CD4-positive, alpha-beta T cell treated with Interferon gamma for 1 hour (primary cell): ENCODE measurements around the gene TMEM107.
"Not testable (repeated sequence)": the region's sequence is repeated elsewhere in the genome, so short reads cannot be mapped to it uniquely, and the experiment has no call there.

Experiments
- DNase-seq: peaks from one replicate; pipeline ENCODE4 v3.0.0-alpha.2; 2020

The TMEM107 gene

GRCh38 chr17:8189041-8189710 is 13.0 kb upstream of the TMEM107 start:
- no peak for DNase-seq

- DNase-seq = no peak
Measured at GRCh38 chr17:8188263-8188839, 12.2 kb upstream of the TMEM107 start.

GRCh38 chr17:8187517-8188262 is 11.5 kb upstream of the TMEM107 start:
- peak; percentile 85 for DNase-seq

DNA sequence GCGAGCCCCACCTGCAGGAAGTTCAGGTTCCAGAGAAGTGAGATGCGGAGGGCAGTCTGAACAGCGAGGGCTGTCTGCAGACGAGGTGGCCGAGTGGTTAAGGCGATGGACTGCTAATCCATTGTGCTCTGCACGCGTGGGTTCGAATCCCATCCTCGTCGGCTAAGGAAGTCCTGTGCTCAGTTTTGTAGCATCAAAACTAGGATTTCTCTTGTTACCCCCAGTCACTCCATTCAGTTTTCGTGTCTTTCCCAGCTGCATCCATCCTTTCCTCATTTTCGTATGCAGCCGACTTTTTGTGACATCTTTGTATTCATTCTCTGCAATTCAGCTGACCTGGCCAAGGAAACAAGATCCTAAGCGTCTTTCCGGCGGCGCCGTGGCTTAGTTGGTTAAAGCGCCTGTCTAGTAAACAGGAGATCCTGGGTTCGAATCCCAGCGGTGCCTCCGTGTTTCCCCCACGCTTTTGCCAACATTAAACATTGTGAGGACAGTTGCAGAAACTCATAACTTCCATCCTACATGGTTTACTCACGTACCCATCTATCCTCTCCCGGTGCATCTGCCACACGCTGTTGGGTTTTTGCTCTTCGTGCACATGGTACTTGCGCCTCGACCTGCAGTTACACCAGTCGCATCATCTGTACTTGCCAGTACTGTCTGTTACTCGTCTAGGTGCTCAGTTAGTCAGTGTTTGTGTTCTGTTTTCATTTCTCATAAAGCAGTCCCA is 10.8 kb upstream of the TMEM107 start:
- DNase-seq = peak; percentile 94

GRCh38 chr17:8186446-8186786 is 10.2 kb upstream of the TMEM107 start:
- DNase-seq = no peak

DNA sequence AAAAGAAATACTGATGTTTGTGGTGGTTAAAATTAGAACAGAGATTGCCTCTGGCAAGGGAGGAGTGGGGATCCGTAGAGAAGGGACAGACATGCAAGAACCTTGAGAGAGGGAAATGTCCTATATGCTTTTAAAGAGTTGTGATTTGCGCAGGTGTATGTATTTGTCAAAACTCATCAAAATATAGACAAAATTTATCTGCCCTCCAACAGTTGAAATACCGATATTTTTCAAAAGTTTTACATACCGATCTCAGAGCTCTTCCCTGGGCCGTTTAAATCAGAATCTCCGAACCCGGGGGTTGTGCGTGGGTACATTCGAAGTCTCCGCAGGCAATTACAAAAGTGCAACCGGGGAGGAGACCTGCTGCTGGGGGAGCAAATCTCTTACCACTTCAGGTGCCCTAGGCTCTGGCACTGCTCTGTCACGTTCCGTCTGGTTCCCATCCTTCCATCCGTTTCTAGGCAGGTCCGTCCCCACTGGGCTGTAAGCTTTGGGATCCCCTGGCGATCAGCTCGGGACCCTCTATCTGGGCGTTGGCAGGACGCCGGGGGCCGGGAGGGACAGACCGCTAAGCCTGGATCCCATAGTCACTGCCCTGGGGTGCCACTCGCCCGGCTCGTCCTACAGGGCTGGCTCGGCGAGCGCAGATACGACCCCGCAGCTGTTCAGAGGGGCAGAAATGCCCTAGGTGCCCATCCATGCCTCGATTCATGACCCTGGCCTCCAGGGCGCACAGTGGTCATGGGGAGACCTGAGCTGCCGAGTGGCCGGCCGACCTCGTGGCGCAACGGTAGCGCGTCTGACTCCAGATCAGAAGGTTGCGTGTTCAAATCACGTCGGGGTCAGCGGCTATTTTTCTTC is 9.6 kb upstream of the TMEM107 start:
- peak; percentile 88 for DNase-seq

DNA sequence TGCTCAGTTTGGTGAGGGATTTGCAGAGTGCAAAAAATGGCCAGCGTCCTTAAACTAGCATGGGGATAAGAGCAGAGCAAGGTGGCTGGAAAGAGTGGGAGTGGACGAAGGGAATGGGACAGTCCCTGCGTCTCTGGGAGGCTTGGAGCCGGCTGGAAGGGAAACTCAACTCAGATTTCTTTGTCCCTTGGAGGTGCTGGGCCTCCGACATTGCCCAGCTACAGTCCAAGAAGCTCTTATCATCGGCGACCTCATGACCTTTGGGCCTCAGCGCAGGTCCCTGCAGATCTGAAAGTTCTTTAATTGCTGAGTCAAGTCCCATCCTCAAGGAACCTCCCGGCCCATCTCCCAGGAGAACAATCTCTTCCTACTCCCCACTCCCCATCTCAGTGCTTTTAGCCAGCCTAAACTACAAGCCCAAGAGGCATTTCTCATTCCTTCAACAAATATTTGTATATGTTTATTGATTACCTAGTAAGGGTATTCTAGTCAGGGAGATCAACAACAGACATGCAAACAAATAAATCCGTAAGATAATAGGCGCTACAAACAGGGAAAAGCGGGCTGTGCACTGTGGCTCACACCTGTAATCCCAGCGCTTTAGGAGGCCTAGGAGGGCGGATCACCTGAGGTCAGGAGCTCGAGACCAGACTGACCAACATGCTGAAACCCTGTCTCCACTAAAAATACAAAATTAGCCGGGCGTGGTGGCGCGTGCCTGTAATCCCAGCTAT is 985 bp upstream of the TMEM107 start:
- DNase-seq = no peak

DNA sequence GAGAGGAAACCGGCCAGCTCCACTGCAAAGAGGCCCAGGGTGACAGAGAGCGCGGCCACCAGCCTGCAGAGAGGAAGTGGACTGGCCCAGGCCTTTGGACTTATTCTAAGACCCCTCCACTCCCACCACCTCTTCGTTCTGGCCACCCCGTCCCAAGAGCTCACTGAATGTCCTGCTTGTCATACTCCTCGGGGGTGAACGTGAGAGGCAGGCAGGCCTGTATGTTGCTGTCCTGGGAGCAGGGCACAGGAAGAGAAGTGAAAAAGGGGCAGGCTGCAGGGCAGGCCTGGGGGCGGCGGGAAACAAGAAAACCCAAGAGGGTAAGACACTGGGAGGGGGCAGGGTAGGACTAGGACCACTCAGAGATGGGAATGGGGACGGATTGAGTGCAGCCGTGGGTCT is 384 bp downstream of the TMEM107 start:
- no peak for DNase-seq

GRCh38 chr17:8173871-8174322 is 2.3 kb downstream of the TMEM107 start:
- DNase-seq = no peak

DNA sequence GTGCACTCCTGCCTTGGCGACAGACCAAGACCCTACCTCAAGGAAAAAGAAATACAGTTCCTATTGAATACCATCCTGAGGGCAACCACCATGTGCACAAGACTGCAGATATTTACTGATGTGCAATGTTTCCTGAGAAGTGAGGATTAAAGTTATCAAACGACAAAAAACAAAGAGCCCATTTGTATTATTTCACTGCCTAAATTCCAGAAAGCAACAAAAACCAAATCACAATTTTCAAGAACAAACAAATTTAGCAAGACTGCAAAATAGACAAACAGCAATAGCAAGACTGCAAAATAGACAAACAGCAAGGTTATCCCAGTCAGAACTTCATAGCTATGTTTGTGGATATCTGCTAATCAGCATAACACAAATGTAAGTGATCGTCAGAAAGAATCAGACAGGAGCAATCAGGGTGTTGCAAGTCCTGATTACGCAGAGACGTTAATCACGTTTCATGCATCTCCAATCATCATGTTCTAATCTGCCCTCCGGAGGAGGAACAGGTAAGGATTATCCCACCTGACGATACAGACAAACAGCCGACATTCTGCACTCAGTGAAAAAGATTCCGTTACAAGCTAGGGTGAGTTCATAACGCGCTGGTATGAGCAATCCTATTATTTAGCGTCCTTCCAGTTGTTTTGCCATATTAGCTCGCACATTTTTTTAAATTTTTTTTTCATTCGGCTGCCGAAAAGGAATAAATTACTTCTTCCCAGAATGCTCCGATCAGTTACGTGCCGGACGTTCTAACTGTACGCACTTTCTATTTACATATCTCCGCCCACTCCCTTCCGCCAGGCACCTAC is 2.9 kb downstream of the TMEM107 start:
- peak; percentile 89 for DNase-seq

- not testable (repeated sequence) for DNase-seq
Measured at GRCh38 chr17:8170186-8170585, 6.0 kb downstream of the TMEM107 start.

DNA sequence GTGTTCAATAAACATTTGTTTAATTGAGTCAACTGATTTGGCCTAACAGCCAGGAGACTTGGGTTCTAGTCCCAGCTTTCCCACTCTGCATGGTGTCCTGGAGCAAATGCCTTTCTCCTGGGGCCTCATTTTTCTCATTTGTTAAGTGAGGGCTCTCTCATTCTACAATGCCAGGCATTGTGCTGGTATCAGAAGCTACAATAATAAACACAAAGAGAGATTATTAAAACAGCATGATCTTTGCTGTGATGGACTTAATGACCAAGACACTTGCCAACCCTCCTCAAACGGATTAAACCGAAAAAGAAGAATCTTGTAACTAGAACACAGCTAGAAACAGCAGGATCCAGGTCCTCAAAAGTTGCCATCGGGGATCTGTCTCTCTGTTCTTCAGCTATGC is 8.7 kb downstream of the TMEM107 start:
- no peak for DNase-seq

DNA sequence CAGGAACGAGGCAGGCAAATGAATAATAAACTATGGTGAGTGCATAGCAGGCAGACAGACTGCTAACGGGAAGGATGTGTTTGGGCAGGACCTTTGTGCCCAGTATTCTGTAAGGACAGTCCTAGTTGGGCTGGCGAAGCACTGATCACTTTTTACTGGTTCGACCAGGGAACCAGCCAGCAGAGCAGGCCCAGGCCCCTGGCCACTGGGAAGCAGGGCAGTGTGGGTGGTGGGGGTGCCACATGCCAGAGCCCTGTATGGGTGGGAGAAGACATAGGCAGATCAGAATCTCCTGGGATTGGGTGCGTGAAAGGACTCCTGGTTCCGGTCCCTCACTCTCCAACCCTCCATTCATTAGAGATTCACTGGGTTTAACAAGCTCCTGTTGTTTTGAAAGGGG is 9.4 kb downstream of the TMEM107 start:
- no peak for DNase-seq

GRCh38 chr17:8164815-8165131 is 11.4 kb downstream of the TMEM107 start:
- DNase-seq = no peak

- peak; percentile 75 for DNase-seq
Measured at GRCh38 chr17:8163978-8164814, 12.0 kb downstream of the TMEM107 start.

- DNase-seq = no peak
Measured at GRCh38 chr17:8162997-8163977, 12.9 kb downstream of the TMEM107 start.

DNA sequence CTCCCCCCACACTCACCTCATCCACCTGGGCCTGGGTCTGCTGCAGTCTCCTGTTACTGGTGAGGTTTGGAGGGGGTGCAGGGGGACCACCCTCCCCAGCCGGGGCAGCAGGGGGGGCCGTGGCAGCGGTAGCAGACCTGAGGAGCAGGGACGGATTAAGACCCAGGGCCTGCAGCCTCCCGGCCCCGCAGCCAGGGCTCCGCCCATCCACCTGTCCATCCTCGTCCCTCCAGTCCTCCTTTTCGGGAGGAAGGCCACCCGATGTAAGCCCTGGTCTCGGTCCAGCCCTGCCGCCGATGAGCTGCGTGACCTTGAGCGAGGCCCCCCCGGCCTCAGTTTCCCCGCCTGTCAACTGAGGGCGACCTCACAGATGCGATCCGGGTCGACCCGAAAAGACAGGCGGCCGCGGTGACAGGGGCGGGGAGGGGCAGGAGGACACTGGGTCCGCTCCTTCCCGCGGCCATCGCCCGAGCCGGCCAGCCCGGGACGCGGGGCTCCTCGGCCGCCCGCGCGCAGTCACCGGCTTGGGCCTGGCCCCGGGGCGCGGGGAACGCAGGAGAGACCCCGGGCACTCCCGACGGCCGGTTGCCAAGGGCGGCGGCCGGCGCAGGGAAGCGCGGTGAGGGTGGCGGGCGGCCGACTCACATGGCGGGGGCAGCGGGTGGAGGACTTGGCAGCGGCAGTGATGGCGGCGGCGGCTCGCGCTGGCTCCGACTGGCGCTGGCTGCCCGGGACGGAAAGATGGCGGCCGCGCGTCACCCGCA is 13.8 kb downstream of the TMEM107 start, which contains the start of gene VAMP2:
TSS of gene VAMP2 (minus strand) at position 716 of the 764 bp plus-strand sequence. CDS start at position 647, 69 bp downstream.
- peak; percentile 84 for DNase-seq
